Right lobe of liver (tissue), 6 donors: ENCODE measurements around the gene CSNK1A1. TPM values are rescaled to one million over a fixed set of nuclear protein-coding genes. Genes with fewer than 3 reads are reported as not detected.
"Not testable (repeated sequence)": the region's sequence is repeated elsewhere in the genome, so short reads cannot be mapped to it uniquely, and the experiment has no call there.

Experiments
- ATAC-seq, 4 donors: fragments of 200-7000 bp; cut with Tn5 transposase; one replicate each; pipeline ENCODE4 v1.9.1; 2020; ENCODE audit warnings: mild to moderate bottlenecking in 4 of 4, moderate library complexity in 4 of 4
- DNase-seq, 3 donors: peaks; one replicate each; pipeline ENCODE4 v3.0.0-alpha.2; 2020
- H3K27ac ChIP-seq, 3 donors: fragments of 200-600 bp; one replicate each; pipeline ENCODE4 v1.8.0; 2022
- H3K27me3 ChIP-seq, 2 donors: fragments of 200-600 bp; one replicate each; pipeline ENCODE4 v1.8.0; 2022
- H3K36me3 ChIP-seq, 4 donors: fragments of 200-600 bp; sonication (generic) in 1 of 4; one replicate each; pipeline versions ENCODE4 v1.5.1 to v1.8.0; 2017 to 2022; ENCODE audit warnings: control low read depth in 1 of 4
- H3K4me1 ChIP-seq, 4 donors: fragments of 200-600 bp; sonication (generic) in 1 of 4; one replicate each; pipeline versions ENCODE4 v1.5.1 to v1.8.0; 2017 to 2022; ENCODE audit warnings: control low read depth in 1 of 4
- H3K4me3 ChIP-seq, 3 donors: fragments of 200-600 bp; one replicate each; pipeline ENCODE4 v1.8.0; 2022
- H3K9me3 ChIP-seq, 4 donors: fragments of 200-600 bp; sonication (generic) in 1 of 4; one replicate each; pipeline versions ENCODE4 v1.5.1 to v1.8.0; 2017 to 2022; ENCODE audit warnings: control low read depth in 1 of 4
- POLR2A ChIP-seq: fragments of 450-650 bp; IDR thresholded peaks from one replicate; pipeline ENCODE4 v1.6.1; 2017; ENCODE audit warnings: antibody characterized with exemption, mild to moderate bottlenecking
- WGBS: methylation state at CpG from one replicate; pipeline ENCODE4 v1.1.6; 2018; ENCODE audit warnings: low coverage, low lambda C conversion rate; ENCODE audit not compliant: insufficient coverage; ENCODE audit errors: missing lambda C conversion rate; 5-methylcytosine and 5-hydroxymethylcytosine counted together
- intact Hi-C, 2 donors: fragments of 100-400 bp; cut with DNase I; formaldehyde crosslinking; loops; one replicate each; pipeline versions ENCODE4 v1.11.2 to v1.14.1; 2022
- total RNA-seq, 6 experiments: library from RNA; depleted of rRNA in 2 of 6; stranded (reverse); fragments of >200 nt in 2 of 6; fragmentation: NEBNext Ultra II Directional in 3 of 6; extraction: Animal tissue kit (Norgen Biotek cat#: 25700) in 3 of 6; gene quantifications; one replicate each; pipeline versions ENCODE4 v1.1.0 to v1.2.4, GENCODE V29; 2016 to 2023
- TF ChIP-seq, protein P1 (sequence below), 4 donors: fragments of 200-600 bp in 3 of 4; fragments of 450-650 bp in 1 of 4; IDR thresholded peaks; one replicate each; pipeline versions ENCODE4 v1.5.1 to v1.8.0; 2016 to 2022; ENCODE audit warnings: antibody characterized with exemption in 4 of 4, mild to moderate bottlenecking in 2 of 4
- donor health status: DM: no; HTN: yes; CAD: no.
- donor health status: DM: no; HTN: no; CAD: no.
- donor health status: DM: no; HTN: no; CAD: no.
- donor health status: DM: no; HTN: yes; CAD: no.
- donor health status: DM: no; HTN: yes; CAD: no.

Gene CSNK1A1
- total RNA-seq, 6 experiments from 2014 or later, result 79.7 to 87.1 (median 83.8) TPM

DNA sequence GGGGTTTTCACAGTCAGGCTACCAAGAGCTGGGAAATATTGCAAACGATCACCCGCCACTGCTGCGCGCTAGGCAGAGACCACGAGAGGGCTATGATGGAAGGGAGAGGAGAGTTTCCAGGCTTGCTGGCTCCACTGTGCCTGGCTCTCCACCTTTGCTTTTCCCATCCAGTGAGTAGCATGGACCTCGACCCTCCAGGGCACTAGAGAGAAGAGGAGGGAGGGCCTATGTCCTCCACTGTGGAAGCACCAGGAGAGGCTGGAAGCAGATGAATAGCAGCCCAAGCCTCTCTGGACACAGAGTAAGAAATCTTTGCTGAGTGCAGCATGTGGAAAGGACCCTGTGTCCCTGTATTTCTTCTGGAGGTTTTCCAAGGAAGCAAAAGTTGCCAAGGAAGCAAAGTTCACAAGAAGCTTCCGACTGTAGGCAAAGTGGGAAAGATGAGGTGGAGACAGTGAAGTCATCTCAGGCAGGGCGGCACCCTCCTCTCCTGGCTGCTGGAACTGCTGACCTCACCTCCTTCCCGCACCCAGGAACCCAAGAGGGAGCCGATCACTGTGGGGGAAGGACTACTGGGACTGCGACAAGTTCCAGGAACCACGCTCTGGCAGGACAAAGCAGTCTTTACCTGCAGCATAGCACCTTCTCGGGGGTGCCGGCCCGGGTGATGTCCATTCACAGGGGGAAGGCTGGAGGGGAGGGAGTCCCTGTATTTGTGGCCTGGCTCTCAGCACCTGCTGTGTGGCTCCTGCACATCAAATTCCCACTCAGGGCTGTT, 79.6 kb downstream of the CSNK1A1 start:
- H3K36me3 ChIP-seq, result no peaks in the 10 kb centered on the region
- DNase-seq (no peak), ATAC-seq (peak; percentile 67 to 79 (median 78))
- intact Hi-C loops, result no loop called here
- 37% methylated on average over 2 of the region's 15 CpGs for WGBS
- no peak overlapping the region for H3K4me3 ChIP-seq
- H3K27ac ChIP-seq, result no peak overlapping the region
- H3K4me1 ChIP-seq, result no peaks in the 10 kb centered on the region
- no peaks in the 10 kb centered on the region for H3K9me3 ChIP-seq
- no peaks in the 10 kb centered on the region for H3K27me3 ChIP-seq
- no peak for TF ChIP-seq POLR2A
- TF ChIP-seq, protein P1, sequence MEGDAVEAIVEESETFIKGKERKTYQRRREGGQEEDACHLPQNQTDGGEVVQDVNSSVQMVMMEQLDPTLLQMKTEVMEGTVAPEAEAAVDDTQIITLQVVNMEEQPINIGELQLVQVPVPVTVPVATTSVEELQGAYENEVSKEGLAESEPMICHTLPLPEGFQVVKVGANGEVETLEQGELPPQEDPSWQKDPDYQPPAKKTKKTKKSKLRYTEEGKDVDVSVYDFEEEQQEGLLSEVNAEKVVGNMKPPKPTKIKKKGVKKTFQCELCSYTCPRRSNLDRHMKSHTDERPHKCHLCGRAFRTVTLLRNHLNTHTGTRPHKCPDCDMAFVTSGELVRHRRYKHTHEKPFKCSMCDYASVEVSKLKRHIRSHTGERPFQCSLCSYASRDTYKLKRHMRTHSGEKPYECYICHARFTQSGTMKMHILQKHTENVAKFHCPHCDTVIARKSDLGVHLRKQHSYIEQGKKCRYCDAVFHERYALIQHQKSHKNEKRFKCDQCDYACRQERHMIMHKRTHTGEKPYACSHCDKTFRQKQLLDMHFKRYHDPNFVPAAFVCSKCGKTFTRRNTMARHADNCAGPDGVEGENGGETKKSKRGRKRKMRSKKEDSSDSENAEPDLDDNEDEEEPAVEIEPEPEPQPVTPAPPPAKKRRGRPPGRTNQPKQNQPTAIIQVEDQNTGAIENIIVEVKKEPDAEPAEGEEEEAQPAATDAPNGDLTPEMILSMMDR (IDR thresholded peaks at IDR 0.05), result no peak

- 86% methylated on average over 5 of the region's 6 CpGs for WGBS
- Histone ChIP-seq H3K27me3 (no peaks in the 10 kb centered on the region), H3K9me3 (no peaks in the 10 kb centered on the region), H3K4me3 (no peak overlapping the region), H3K36me3 (no peaks in the 10 kb centered on the region), H3K4me1 (no peaks in the 10 kb centered on the region), H3K27ac (no peak overlapping the region)
- no peak for DNase-seq
- TF ChIP-seq POLR2A, result no peak
- TF ChIP-seq, protein P1 (IDR thresholded peaks at IDR 0.05), result no peak
- intact Hi-C loops, result no loop called here
- peak in 2 of 4 donors; percentile 18 to 21 for ATAC-seq
These were observed 80.3 kb downstream of the CSNK1A1 start for GRCh38 chr5:149470942-149471341.

DNA sequence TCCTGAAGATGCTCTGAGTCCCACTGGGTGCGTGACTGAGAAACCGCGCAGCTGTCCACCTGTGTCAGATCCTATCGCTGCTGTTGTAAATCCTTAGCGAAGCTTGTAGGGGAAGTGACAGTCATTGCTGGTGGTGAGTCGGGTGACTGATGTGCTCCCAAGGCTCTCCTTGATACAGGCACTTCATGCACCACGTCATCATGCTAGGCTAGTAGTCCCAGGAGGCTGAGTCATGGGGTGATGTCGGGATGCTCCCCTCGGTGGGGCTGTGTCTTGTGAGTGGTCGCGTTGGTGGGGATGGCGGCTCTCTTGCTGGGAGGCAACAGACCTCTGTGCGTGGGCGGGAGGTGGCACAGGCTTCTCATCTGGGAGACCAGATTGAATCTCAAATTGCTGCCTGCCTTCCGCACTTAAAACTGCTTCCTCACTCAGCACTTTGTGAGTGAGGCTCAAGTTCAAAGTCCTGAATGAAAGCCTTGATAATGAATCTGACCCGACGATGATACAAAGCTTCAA, 84.7 kb downstream of the CSNK1A1 start:
- intact Hi-C loops, result no loop called here
- no peak for ATAC-seq
- 50% methylated on average over 2 of the region's 17 CpGs for WGBS
- Histone ChIP-seq H3K27ac (no peak overlapping the region), H3K4me1 (no peaks in the 10 kb centered on the region), H3K27me3 (no peaks in the 10 kb centered on the region), H3K9me3 (no peaks in the 10 kb centered on the region), H3K36me3 (no peaks in the 10 kb centered on the region), H3K4me3 (no peak overlapping the region)
- no peak for TF ChIP-seq POLR2A
- TF ChIP-seq, protein P1 (IDR thresholded peaks at IDR 0.05), result no peak
- DNase-seq, result no peak

GRCh38 chr5:149464796-149465489, 86.3 kb downstream of the CSNK1A1 start:
- 69% methylated on average over 4 of the region's 8 CpGs for WGBS
- DNase-seq (no peak), ATAC-seq (peak; percentile 56 to 82 (median 72))
- Histone ChIP-seq H3K4me3 (no peak overlapping the region), H3K4me1 (no peaks in the 10 kb centered on the region), H3K27me3 (no peaks in the 10 kb centered on the region), H3K36me3 (no peaks in the 10 kb centered on the region), H3K9me3 (no peaks in the 10 kb centered on the region), H3K27ac (peak overlapping the region in 2 of 3 donors; percentile 53 to 65)
- TF ChIP-seq, protein P1 (IDR thresholded peaks at IDR 0.05), result no peak
- no peak for TF ChIP-seq POLR2A
- intact Hi-C loops, result no loop called here

DNA sequence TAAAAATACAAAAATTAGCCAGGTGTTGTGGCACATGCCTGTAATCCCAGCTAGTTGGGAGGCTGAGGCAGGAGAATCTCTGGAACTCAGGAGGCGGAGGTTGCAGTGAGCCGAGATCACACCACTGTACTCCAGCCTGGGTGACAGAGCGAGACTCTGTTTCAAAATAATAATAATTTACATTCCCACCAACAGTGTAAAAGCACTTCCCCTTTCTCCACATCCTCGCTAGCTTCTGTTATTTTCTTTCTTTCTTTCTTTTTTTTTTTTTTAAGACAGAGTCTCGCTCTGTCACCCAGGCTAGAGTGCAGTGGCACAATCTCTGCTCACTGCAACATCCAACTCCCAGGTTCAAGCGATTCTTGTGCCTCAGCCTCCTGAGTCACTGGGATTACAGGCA, 89.3 kb downstream of the CSNK1A1 start:
- intact Hi-C loops, ATAC-seq, DNase-seq, H3K27me3 ChIP-seq, H3K4me1 ChIP-seq, H3K9me3 ChIP-seq, H3K4me3 ChIP-seq, H3K27ac ChIP-seq, H3K36me3 ChIP-seq: not testable (repeated sequence)
- WGBS, result 80% methylated on average over 5 of the region's 6 CpGs
